WTC11 (cell line): ENCODE data around the gene TXNRD2. TPM values are rescaled to one million over a fixed set of nuclear protein-coding genes. Genes with fewer than 3 reads are reported as not detected.

ENCODE experiments used
- ATAC-seq: fragments of 200-7000 bp; cut with Tn5 transposase; 2 replicates; pipeline ENCODE4 v1.10.0; 2021; ENCODE audit warnings: mild to moderate bottlenecking, moderate library complexity
- CTCF ChIA-PET: fragments of 300-600 bp; sonication (Branson Sonifier 250); formaldehyde crosslinking; loops from one replicate; lab custom pipeline; 2021; ENCODE audit warnings: antibody characterized with exemption; lab: Charles Lee
- POLR2A ChIA-PET: fragments of 350-600 bp; sonication (Branson Sonifier 250); formaldehyde crosslinking; loops from one replicate; lab custom pipeline; 2021; ENCODE audit warnings: antibody characterized with exemption; lab: Charles Lee
- DNase-seq: peaks from one replicate; pipeline ENCODE4 v3.0.0; 2021; ENCODE audit warnings: low spot score
- H3K27ac Mint-ChIP-seq: 2 replicates; pipeline ENCODE4 v1.8.0; 2021; ENCODE audit warnings: mixed read lengths
- H3K27me3 Mint-ChIP-seq: 2 replicates; pipeline ENCODE4 v1.8.0; 2021; ENCODE audit warnings: low read depth, mild to moderate bottlenecking, moderate library complexity, mixed read lengths
- H3K36me3 Mint-ChIP-seq: 2 replicates; pipeline ENCODE4 v1.8.0; 2021; ENCODE audit warnings: mixed read lengths
- H3K4me1 Mint-ChIP-seq: 2 replicates; pipeline ENCODE4 v1.8.0; 2022; ENCODE audit warnings: mixed read lengths
- H3K4me3 Mint-ChIP-seq: 2 replicates; pipeline ENCODE4 v1.8.0; 2021; ENCODE audit warnings: mild to moderate bottlenecking, moderate library complexity, mixed read lengths
- H3K9me3 Mint-ChIP-seq: 2 replicates; pipeline ENCODE4 v1.8.0; 2021; ENCODE audit warnings: mixed read lengths
- AR ChIP-seq: fragments of 250-450 bp; sonication (Bioruptor Pico); IDR thresholded peaks from 2 replicates; pipeline ENCODE4 v1.9.0; 2021; ENCODE audit warnings: mild to moderate bottlenecking
- ATF3 ChIP-seq: sonication (generic); formaldehyde crosslinking; conservative IDR thresholded peaks from 2 replicates; pipeline ENCODE4 v1.8.1; 2022; ENCODE audit warnings: mild to moderate bottlenecking, missing genetic modification reagents
- CDX4 ChIP-seq: fragments of 250-450 bp; sonication (Bioruptor Pico); IDR thresholded peaks from 2 replicates; pipeline ENCODE4 v1.9.0; 2021; ENCODE audit warnings: moderate library complexity, mild to moderate bottlenecking, inconsistent platforms, borderline replicate concordance
- FOXJ3 ChIP-seq: sonication (generic); formaldehyde crosslinking; IDR thresholded peaks from 2 replicates; pipeline ENCODE4 v1.9.0; 2021; ENCODE audit warnings: missing genetic modification reagents, mild to moderate bottlenecking, borderline replicate concordance
- FOXK1 ChIP-seq: sonication (generic); formaldehyde crosslinking; IDR thresholded peaks from 2 replicates; pipeline ENCODE4 v1.8.0; 2022; ENCODE audit warnings: mild to moderate bottlenecking, moderate library complexity, missing genetic modification reagents
- GRHL2 ChIP-seq: fragments of 250-450 bp; sonication (Bioruptor Pico); IDR thresholded peaks from 2 replicates; pipeline ENCODE4 v1.8.0; 2022; ENCODE audit warnings: mild to moderate bottlenecking, moderate library complexity; ENCODE audit not compliant: insufficient replicate concordance, severe bottlenecking
- HMGA2 ChIP-seq: fragments of 250-450 bp; sonication (Bioruptor Pico); IDR thresholded peaks from 2 replicates; pipeline ENCODE4 v1.4.0; 2021; ENCODE audit warnings: mild to moderate bottlenecking, moderate library complexity
- HMGXB4 ChIP-seq: sonication (generic); formaldehyde crosslinking; IDR thresholded peaks from 2 replicates; pipeline ENCODE4 v1.8.1; 2023; ENCODE audit warnings: mild to moderate bottlenecking, moderate library complexity, missing genetic modification reagents
- IRF1 ChIP-seq: sonication (generic); formaldehyde crosslinking; IDR thresholded peaks from 2 replicates; pipeline ENCODE4 v1.8.0; 2023; ENCODE audit warnings: missing genetic modification reagents
- KAT7 ChIP-seq: sonication (generic); formaldehyde crosslinking; IDR thresholded peaks from 2 replicates; pipeline ENCODE4 v1.8.1; 2023; ENCODE audit warnings: missing genetic modification reagents, mild to moderate bottlenecking, borderline replicate concordance
- MAX ChIP-seq: sonication (generic); formaldehyde crosslinking; IDR thresholded peaks from 2 replicates; pipeline ENCODE4 v1.8.0; 2022; ENCODE audit warnings: mild to moderate bottlenecking, missing genetic modification reagents
- MXD4 ChIP-seq: fragments of 250-450 bp; sonication (Bioruptor Pico); IDR thresholded peaks from 2 replicates; pipeline ENCODE4 v1.8.0; 2021; ENCODE audit warnings: mild to moderate bottlenecking, moderate library complexity, borderline replicate concordance
- NFE2L1 ChIP-seq: sonication (generic); formaldehyde crosslinking; IDR thresholded peaks from 2 replicates; pipeline ENCODE4 v1.8.1; 2023; ENCODE audit warnings: missing genetic modification reagents
- OVOL2 ChIP-seq: fragments of 250-450 bp; sonication (Bioruptor Pico); IDR thresholded peaks from 2 replicates; pipeline ENCODE4 v1.9.0; 2021; ENCODE audit warnings: mild to moderate bottlenecking, borderline replicate concordance
- RORB ChIP-seq: fragments of 250-450 bp; sonication (Bioruptor Pico); IDR thresholded peaks from 2 replicates; pipeline ENCODE4 v1.9.0; 2021; ENCODE audit warnings: mild to moderate bottlenecking
- SMAD3 ChIP-seq: sonication (generic); formaldehyde crosslinking; IDR thresholded peaks from 2 replicates; pipeline ENCODE4 v1.8.0; 2022; ENCODE audit warnings: missing genetic modification reagents, mild to moderate bottlenecking, borderline replicate concordance
- TEAD4 ChIP-seq: sonication (generic); formaldehyde crosslinking; IDR thresholded peaks from 2 replicates; pipeline ENCODE4 v1.8.0; 2022; ENCODE audit warnings: mild to moderate bottlenecking, missing genetic modification reagents
- ZNF138 ChIP-seq: sonication (generic); formaldehyde crosslinking; conservative IDR thresholded peaks from 2 replicates; pipeline ENCODE4 v1.8.1; 2022; ENCODE audit warnings: mild to moderate bottlenecking, moderate library complexity, missing genetic modification reagents
- ZNF232 ChIP-seq: sonication (generic); formaldehyde crosslinking; IDR thresholded peaks from 2 replicates; pipeline ENCODE4 v1.8.0; 2022; ENCODE audit warnings: mild to moderate bottlenecking, missing genetic modification reagents
- ZNF281 ChIP-seq: sonication (generic); formaldehyde crosslinking; IDR thresholded peaks from 2 replicates; pipeline ENCODE4 v1.8.0; 2023; ENCODE audit warnings: mild to moderate bottlenecking, missing genetic modification reagents
- ZNF396 ChIP-seq: fragments of 250-450 bp; sonication (Bioruptor Pico); IDR thresholded peaks from 2 replicates; pipeline ENCODE4 v1.8.0; 2021; ENCODE audit warnings: mild to moderate bottlenecking, moderate library complexity, borderline replicate concordance
- total RNA-seq: library from RNA; stranded (reverse); gene quantifications from 3 replicates; pipeline ENCODE4 v1.2.3, GENCODE V29; 2021

The TXNRD2 gene
- total RNA-seq, 1 experiment from 2014 or later = 15.9 TPM

- no peak for TF ChIP-seq GRHL2 (CRISPR knock-in tag)
- no peak for TF ChIP-seq FOXJ3 (CRISPR knock-in tag)
- no peak for TF ChIP-seq ZNF138
Observed at GRCh38 chr22:19905347-19906276, 36.0 kb downstream of the TXNRD2 start (continued).

GRCh38 chr22:19904935-19905334 is 36.7 kb downstream of the TXNRD2 start:
- no peaks in the 10 kb centered on the region; the same call in 1 of the 2 replicates for H3K27me3 Mint-ChIP-seq
- ChIA-PET CTCF (interaction anchor here (0.6 to 6.3 kb wide), 5 partner anchors 29 to 181 kb away, joined by 3 to 56 read pairs (median 3); partner anchors contain the start of gene GP1BB), POLR2A (no interaction called here)
- no peak for ATAC-seq
- H3K36me3 Mint-ChIP-seq = no peaks in the 10 kb centered on the region
- H3K27ac Mint-ChIP-seq = no peak overlapping the region
- H3K4me1 Mint-ChIP-seq = peaks cover 11% of the 10 kb centered on the region
- H3K4me3 Mint-ChIP-seq = no peak overlapping the region
- no peaks in the 10 kb centered on the region for H3K9me3 Mint-ChIP-seq
- TF ChIP-seq NFE2L1 (CRISPR knock-in tag) = no peak
- TF ChIP-seq ZNF232 (CRISPR knock-in tag) = no peak
- no peak for TF ChIP-seq SMAD3
- TF ChIP-seq ZNF281 (CRISPR knock-in tag) = no peak
- TF ChIP-seq RORB = no peak
- no peak for TF ChIP-seq ZNF396 (CRISPR knock-in tag)
- no peak for TF ChIP-seq OVOL2 (CRISPR knock-in tag)
- TF ChIP-seq MAX (CRISPR knock-in tag) = no peak
- no peak for TF ChIP-seq HMGXB4 (CRISPR knock-in tag)
- TF ChIP-seq KAT7 = no peak
- no peak for TF ChIP-seq CDX4 (CRISPR knock-in tag)
- no peak for TF ChIP-seq MXD4 (CRISPR knock-in tag)
- TF ChIP-seq TEAD4 (CRISPR knock-in tag) = no peak
- TF ChIP-seq AR = no peak
- TF ChIP-seq IRF1 (CRISPR knock-in tag) = no peak
- no peak for TF ChIP-seq FOXK1
- no peak for TF ChIP-seq ATF3
- TF ChIP-seq HMGA2 (CRISPR knock-in tag) = no peak
- no peak for DNase-seq
